GM21786 (cell line): ENCODE measurements around the gene MFSD12.
"Not testable (repeated sequence)": the region's sequence is repeated elsewhere in the genome, so short reads cannot be mapped to it uniquely, and the experiment has no call there.

Experiments used
- ATAC-seq: cut with Tn5 transposase; IDR thresholded peaks from one replicate; pipeline ENCODE4 v1.9.1; 2021; ENCODE audit not compliant: unreplicated experiment

The MFSD12 gene

DNA sequence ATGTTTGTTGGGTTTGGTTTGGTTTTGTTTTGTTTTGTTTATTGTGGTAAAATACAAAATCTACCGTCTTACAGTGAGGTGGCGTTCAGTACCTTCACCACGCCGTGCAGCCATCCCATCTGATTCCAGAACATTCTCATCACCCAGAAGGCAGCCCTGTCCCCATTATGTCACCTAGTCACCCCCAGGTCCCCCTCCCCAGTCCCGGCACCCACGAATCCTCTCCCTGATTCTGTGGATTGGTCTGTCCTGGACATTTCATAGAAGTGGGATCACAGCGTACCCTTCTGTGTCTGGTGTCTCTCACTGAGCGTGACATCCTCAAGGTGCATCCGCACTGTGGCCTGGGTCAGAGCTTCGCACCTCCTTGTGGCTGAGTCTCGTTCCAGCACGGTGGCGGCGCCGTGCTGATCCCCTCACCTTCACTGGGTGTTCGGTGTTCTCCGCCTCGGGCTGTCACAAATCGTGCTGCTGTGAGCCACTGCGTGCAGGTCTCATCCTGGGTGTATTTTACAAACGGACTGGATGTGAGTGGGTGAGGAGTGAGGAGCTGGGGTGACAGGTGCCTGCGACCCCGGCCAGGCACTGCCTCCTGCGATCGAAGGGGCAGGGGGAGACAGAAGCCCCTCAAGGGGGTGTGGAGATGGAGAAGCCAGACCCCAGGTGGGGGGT, 19.0 kb downstream of the MFSD12 start:
- ATAC-seq: no peak

DNA sequence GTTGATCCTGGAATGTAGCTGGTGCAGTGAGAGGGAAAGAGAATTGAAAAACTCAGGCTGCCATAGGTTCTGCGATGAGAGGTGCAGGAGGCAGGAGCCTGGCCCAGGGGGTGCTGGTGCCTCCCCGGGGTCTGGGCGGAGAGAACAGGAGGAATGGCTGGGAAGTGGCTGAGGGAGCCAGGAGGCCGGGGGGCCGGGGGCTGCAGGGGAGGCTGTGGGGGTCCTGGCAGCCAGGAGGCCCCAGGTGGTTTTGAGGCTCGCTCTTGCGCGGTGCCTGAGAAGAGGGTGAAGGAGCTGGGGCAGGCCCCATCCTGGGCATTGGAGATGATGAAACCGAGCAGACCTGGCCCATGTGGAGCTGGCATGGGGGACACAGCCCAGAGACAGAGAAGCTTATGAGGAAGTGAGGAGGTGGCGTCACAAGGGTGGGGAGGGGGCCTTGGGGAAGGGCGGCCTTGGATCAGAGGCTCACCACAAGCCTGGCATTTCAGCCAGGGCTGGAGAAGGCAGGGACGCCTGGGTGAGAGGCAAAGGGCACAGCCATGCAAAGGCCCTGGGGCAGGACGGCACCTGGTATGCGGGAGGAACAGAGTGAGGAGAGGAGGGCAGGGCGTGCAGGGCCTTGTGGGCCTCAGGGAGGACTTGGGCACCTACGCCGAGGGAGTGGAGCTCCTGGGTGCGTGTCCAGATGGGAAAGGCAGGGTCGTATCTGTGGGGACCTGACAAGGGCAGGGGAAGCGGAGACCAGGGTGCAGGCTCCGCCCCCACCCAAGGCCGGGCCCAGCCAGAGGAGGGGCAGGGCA, 19.7 kb downstream of the MFSD12 start:
- no peak for ATAC-seq

DNA sequence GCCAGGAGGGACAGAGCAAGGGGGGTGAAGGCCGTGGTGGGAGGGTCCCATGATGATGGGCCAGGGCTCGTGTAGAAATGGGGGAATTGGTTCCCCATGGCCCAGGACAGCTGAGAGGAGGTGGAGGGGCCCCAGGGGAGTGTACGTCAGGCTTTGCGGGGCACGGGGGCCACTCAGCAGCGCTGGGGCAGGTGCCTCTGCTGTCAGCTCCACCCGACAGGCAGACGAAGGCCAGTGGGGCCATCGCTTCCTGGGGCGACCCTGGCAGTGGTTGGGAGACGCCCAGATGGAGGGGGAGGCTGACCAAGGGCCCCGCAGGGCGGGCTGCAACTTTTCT, 20.3 kb downstream of the MFSD12 start:
- ATAC-seq: no peak

DNA sequence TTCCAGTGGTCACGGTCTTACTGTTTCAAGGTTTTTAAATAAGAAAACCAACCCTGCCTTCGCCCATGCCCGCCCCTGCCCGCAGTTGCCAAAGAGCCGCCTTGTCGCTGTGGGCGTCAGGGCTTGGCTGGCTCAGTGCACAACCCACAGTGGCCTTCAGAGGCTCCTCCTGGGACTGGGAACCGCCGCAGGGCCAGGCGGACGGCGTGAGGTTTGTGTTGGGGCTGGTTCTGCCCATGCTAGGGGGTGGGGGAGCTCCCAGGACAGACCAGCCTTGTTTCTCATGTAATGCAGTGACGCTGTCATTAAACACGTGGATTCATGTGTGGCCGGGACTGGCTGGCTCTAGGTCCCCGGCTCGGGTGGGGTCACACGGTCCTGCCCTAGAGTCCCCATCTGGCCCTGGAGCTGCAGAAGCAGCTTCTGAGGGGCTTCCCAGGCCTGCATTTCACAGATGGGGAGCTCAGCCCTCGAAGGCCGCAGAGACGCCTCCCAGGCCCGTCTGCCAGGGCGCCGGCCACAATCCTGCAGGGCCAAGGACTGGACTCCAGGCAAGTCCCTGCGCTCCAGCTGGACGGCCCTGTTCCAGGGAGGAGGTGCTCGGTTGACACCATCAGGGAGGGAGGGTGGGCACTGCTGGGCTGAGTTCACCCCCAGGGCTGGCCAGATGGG, 20.8 kb downstream of the MFSD12 start:
- no peak for ATAC-seq

DNA sequence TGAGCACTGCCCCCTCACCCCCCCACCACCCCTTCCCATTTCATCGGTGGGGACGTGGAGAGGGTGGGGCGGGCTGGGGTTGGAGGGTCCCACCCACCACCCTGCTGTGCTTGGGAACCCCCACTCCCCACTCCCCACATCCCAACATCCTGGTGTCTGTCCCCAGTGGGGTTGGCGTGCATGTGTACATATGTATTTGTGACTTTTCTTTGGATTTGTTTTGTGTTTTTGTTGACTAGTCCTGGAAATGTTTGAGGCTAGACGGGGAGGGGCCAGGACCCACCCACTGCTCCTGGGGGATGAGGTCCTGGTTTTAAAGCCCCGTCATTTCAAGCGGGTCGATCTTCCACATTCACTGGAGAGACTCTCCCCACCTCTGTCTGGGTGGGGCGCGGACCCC, 21.4 kb downstream of the MFSD12 start:
- no peak for ATAC-seq

DNA sequence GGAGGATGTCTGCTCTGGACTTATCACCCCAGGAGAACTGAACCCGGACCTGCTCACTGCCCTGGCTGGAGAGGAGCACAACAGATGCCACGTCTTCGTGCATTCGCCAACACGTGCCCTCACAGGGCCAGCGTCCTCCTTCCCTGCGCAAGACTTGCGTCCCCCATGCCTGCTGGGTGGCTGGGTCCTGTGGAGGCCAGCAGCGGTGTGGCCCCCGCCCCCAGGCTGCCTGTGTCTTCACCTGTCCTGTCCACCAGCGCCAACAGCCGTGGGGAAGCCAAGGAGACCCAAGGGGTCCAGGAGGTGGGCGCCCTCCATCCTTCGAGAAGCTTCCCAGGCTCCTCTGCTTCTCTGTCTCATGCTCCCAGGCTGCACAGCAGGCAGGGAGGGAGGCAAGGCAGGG, 21.8 kb downstream of the MFSD12 start:
- no peak for ATAC-seq

DNA sequence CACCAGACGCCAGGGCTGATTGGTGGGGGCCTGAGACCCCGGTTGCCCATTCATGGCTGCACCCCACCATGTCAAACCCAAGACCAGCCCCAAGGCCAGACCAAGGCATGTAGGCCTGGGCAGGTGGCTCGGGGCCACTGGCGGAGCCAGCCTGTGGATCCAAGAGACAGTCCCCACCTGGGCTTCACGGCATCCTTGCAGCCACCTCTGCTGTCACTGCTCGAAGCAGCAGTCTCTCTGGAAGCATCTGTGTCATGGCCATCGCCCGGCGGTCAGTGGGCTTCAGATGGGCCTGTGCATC, 22.2 kb downstream of the MFSD12 start:
- no peak for ATAC-seq

DNA sequence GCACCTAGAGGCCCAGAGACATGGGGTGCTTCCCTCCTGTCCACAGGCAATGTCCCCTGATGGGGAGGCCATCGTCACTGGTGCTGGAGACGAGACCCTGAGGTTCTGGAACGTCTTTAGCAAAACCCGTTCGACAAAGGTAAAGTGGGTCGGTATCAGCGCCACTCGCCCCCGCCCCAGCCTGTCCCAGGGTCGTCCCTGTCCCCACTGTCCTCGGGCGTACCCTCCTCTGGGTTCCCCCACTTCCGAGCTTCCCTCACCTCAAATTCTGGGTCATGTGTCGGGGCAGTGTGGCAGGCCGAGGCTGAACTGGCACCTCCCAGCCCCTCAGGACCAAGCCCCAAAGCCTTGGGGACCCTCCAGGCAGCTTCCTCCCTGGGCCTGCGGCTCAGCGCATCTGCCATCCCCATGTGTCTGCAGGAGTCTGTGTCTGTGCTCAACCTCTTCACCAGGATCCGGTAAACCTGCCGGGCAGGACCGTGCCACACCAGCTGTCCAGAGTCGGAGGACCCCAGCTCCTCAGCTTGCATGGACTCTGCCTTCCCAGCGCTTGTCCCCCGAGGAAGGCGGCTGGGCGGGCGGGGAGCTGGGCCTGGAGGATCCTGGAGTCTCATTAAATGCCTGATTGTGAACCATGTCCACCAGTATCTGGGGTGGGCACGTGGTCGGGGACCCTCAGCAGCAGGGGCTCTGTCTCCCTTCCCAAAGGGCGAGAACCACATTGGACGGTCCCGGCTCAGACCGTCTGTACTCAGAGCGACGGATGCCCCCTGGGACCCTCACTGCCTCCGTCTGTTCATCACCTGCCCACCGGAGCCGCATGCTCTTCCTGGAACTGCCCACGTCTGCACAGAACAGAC, 22.8 kb downstream of the MFSD12 start:
- no peak for ATAC-seq

DNA sequence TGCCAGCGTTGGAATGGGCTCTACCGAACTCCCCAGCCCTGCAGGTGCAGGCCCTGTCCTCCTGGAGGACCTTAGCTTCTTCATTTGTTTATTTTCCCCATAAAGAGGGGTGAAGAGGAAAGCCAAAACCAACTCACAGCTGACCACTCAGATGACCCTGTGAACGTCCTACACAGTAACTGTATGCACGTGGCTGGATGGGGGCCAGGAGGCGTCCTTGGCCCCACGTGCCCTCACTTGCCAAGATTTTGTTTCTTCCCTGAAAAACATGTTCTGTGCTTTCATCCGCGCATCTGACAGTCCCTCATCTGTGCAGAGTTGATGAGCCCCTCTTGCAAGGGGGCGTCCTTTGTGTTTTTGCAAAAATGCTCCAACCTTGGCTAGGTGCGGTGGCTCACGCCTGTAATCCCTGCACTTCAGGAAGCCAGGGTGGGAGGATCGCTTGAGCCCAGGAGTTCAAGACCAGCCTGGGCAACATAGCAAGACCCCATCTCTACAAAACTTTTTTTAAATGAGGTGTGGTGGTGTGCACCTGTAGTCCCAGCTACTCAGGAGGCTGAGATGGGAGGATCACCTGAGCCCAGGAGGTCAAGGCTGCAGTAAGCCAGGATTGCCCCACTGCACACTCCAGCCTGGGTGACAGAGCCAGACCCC, 23.7 kb downstream of the MFSD12 start:
- ATAC-seq: no peak

DNA sequence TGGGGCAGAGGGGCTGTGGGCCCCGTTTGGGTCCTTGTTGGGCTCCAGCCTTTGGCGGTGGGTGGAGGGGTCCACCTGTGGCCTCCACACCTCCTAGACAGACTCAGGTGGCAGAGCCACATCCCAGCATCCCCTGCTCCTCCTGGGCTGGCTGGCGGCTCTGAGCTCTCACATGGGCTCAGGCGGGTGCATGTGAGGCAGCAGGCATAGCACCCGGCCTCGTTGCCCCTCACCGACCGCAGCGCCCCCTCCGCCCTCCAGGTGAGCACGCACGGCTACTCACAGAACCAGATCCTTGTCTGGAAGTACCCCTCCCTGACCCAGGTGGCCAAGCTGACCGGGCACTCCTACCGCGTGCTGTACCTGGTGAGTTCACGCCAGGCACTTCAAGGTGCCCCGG, 24.4 kb downstream of the MFSD12 start:
- ATAC-seq: no peak

DNA sequence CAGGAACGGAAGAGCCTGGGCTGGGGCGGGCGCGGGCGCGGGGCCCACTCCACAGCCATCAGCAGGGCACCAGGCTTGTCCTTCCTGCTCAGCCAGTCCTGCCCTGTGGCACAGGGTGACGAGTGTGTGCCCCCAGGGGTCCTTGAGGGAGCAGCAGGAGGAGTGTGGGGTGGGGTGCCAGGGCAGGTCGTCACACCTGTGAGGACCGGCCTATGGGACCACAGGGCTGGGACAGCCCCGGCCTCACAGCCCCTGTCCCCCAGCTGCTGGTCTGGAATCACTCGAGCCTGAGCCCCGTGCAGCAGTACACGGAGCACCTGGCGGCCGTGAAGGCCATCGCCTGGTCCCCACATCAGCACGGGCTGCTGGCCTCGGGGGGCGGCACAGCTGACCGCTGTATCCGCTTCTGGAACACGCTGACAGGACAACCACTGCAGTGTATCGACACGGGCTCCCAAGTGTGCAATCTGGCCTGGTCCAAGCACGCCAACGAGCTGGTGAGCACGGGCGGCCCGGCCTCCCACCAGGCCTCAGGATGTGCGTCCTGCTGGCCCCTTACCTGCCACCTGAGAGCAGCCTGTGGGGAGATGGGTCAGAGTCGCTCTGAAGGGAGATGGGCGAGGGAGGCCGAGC, 25.1 kb downstream of the MFSD12 start:
- ATAC-seq: no peak

DNA sequence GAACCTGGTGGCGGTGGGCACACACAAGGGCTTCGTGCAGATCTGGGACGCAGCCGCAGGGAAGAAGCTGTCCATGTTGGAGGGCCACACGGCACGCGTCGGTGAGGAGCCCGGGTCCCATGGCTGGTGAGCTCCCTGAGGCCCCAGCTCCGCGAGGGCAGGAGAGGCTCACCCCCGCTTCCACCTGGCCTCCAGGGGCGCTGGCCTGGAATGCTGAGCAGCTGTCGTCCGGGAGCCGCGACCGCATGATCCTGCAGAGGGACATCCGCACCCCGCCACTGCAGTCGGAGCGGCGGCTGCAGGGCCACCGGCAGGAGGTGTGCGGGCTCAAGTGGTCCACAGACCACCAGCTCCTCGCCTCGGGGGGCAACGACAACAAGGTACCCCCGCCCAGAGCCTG, 25.7 kb downstream of the MFSD12 start:
- no peak for ATAC-seq

DNA sequence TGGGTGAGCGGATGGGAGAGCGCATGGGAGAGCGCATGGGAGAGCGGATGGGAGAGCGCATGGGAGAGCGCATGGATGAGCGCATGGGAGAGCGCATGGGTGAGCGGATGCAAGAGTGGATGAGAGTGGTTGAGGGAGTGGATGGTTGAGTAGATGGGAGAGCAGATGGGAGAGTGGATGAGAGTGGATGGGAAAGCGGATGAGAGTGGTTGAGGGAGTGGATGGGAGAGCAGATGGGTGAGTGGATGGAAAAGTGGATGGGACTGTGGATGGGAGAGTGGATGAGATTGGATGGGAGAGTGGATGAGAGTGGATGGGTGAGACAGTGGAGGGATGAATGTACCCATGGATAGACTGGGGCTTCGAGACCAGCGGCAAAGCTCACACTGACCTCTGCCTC, 27.0 kb downstream of the MFSD12 start:
- ATAC-seq: no peak

DNA sequence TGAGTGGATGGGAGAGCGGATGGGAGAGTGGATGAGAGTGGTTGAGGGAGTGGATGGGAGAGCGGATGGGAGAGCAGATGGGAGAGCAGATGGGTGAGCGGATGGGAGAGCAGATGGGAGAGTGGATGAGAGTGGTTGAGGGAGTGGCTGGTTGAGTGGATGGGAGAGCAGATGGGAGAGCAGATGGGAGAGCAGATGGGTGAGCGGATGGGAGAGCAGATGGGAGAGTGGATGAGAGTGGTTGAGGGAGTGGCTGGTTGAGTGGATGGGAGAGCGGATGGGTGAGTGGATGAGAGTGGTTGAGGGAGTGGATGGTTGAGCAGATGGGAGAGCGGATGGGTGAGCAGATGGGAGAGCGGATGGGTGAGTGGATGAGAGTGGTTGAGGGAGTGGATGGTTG, 28.1 kb downstream of the MFSD12 start:
- not testable (repeated sequence) for ATAC-seq

DNA sequence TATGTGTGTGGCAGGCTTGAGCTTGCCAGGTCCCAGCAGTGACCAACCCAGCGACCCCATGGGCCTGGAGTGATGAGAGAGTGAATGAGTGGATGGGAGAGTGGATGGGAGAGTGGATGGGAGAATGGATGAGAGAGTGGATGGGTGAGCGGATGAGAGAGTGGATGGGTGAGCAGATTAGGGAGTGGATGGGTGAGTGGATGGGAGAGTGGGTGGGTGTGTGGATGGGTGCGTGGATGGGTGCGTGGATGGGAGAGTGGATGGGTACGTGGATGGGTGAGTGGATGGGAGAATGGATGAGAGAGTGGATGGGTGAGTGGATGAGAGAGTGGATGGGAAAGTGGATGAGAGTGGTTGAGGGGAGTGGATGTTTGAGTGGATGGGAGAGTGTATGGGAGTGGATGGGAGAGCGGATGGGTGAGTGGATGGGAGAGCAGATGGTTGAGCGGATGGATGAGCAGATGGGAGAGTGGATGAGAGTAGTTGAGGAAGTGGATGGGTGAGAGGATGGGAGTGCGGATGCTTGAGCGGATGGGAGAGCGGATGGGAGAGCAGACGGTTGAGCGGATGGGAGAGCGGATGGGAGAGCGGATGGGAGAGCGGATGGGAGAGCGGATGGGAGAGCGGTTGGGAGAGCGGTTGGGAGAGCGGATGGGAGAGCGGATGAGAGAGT, 28.7 kb downstream of the MFSD12 start:
- no peak for ATAC-seq

DNA sequence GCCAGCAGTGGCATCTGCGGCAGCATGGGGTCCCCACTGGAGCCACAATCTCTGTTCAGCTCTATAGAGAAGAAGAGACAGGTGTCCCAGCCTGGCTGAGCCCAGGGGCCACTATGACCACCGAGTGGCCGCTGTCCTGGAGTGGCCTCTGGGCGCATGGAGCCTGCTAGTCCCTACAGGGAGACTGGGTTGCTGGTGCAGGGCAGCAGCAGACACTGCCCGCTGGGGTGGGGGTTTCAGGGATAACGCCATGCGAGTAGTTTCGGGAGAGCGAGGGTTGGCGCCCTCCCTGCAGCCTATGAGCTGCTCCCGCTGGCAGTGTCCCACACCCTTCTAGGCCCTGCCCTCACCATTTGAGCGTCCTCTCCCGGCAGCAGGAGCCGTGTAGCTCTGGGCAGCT, 29.3 kb downstream of the MFSD12 start:
- no peak for ATAC-seq

DNA sequence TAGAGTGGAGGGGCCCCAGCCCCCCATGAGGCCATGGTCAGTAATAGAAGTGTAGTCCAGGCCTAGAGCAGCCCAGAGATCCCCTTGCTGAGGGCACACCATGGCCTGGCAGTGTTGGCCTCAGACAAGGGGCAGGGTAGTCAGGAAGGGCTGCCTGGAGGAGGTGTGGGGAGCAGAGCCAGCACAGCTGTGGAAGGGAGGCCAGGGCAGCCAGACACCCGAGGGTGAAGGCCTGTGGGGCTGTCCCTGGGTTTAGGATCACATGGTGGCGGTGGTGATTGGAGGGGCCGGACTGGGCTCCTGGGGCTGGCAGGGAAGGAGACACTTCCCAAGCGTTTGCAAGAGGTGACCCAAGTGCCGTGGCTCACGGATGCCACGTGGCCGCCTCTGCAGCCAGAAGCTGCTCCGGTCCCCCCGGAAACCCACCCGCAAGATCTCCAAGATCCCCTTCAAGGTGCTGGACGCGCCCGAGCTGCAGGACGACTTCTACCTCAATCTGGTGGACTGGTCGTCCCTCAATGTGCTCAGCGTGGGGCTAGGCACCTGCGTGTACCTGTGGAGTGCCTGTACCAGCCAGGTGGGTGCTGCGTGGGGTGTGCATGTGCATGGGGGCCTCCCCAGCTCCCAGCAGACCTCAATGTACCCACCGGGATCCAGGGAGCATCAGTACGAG, 30.0 kb downstream of the MFSD12 start:
- ATAC-seq: no peak

DNA sequence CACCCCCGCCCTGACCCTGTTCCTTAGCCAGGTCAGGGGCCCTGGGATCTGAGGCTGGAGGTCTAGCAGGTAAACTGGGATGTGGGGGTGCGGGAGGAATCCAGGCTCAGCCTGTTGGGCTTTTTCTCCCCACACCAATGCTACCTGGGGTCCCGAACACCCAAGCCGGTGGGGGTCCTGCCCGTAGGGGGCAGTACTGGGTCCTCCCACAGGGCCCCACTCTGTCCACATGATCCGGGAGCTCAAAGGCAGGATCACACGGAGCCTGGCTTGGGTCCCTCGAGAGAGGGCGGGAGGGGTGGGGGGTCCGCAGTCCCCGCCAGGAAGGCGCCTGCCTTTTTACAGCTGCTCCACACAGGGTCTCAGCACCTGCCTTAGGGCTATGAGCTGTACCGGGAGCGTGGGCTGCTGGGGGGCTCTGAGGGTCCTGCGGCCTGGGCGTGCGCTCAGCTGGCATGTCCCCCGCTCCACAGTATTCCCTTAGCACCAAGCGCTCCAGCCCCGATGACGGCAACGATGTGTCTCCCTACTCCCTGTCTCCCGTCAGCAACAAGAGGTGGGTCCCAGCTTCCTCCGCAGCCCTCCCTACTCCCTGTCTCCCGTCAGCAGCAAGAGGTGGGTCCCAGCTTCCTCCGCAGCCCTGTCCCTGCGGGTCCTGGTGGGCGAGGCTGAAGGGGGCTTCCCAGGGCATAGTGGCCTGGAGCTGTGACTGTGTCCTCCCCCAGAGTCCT, 30.7 kb downstream of the MFSD12 start:
- no peak for ATAC-seq
